Thoracic aorta (tissue), 2 donors: ENCODE results near the gene BRD3OS. TPM values are rescaled to one million over a fixed set of nuclear protein-coding genes. Genes with fewer than 3 reads are reported as not detected.

Experiments used
- ATAC-seq: fragments of 150-250 bp; one replicate; pipeline ENCODE4 v1.8.0; 2017; ENCODE audit warnings: low read depth; ENCODE audit not compliant: insufficient number of reproducible peaks, low FRiP score
- DNase-seq: peaks from one replicate; pipeline ENCODE4 v3.0.0-alpha.2; 2020; ENCODE audit warnings: low spot score
- H3K27ac ChIP-seq, 2 donors: fragments of 200-600 bp; sonication (generic); 1 replicate in 1 of 2; 2 replicates in 1 of 2; pipeline ENCODE4 v1.5.1; 2016; ENCODE audit warnings: mild to moderate bottlenecking in 2 of 2, moderate library complexity in 2 of 2
- H3K27me3 ChIP-seq: fragments of 200-600 bp; sonication (generic); replicated peaks from 2 replicates; pipeline ENCODE4 v1.6.0; 2016; ENCODE audit warnings: mild to moderate bottlenecking; ENCODE audit not compliant: insufficient read depth
- H3K36me3 ChIP-seq: fragments of 200-600 bp; sonication (generic); one replicate; pipeline ENCODE4 v1.5.1; 2016
- H3K4me1 ChIP-seq, 2 donors: fragments of 200-600 bp; sonication (generic); 1 replicate in 1 of 2; 2 replicates in 1 of 2; pipeline versions ENCODE4 v1.5.1 to v1.6.0; 2016; ENCODE audit warnings: low read depth in 2 of 2, mild to moderate bottlenecking in 1 of 2; ENCODE audit not compliant: control insufficient read depth in 1 of 2
- H3K4me3 ChIP-seq: fragments of 200-600 bp; sonication (generic); 2 replicates; pipeline ENCODE4 v1.5.1; 2016; ENCODE audit warnings: mild to moderate bottlenecking
- H3K9me3 ChIP-seq: fragments of 200-600 bp; sonication (generic); 2 replicates; pipeline ENCODE4 v1.5.1; 2016
- CTCF ChIP-seq: fragments of 200-600 bp; sonication (generic); IDR thresholded peaks from one replicate; pipeline ENCODE4 v1.5.1; 2019; ENCODE audit warnings: antibody characterized with exemption
- total RNA-seq, 2 donors: library from RNA; depleted of rRNA; stranded (reverse); fragments of >200 nt; gene quantifications; one replicate each; pipeline versions ENCODE4 v1.1.0 to v1.2.3, GENCODE V29; 2016

BRD3OS gene
- total RNA-seq, 2 donors from 2014 or later: 8.8 to 14.6 TPM

DNA sequence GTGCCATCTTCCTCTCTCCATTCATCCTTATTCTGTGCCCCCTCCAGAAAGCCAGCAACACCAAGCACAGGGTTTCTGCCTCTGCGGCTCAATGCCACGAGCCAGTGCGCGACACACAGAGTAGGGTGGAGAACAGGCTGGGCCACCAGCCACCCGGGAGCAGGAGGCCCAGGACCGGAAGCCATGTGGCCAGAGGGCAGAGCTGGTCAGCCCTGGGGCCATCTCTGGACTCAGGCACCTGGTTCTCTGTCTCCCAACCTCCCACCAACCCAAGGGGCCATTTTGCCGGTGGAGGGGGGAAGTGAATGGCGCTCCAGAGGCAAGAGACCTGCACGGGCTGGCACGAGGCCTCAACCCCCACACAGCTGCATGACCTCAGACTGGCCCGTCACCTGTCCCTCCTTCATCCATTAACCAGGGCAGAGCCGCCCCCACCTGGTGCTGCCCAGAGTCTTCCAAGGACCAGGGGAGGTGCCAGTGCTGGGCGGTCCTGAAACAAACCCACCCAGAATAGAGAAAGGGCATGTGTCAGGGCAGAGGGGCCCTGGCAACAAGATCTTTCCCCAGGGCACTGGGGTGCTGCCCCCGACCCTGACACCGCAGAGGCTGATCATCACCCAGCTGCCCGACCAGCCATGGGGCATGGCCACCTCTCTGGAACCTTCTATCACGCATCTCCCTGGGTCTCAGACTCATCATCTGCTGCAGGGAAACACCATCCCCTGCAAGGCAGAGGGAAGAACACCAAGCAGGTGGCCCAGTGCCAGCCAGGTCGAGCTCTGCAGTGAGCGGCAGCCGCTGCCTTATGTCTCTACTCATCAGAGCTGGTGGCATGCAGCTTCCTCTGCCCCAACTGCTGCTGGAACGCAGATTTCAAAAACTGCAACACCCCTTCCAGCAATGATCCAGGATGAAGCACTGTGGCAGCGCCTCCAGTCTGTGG lies 45.1 kb upstream of the BRD3OS start:
- Histone ChIP-seq H3K27me3 (no peaks in the 10 kb centered on the region), H3K4me1 (peaks cover 7 to 14% of the 10 kb centered on the region in 2 donors), H3K36me3 (no peaks in the 10 kb centered on the region), H3K27ac (no peak overlapping the region), H3K4me3 (no peak overlapping the region), H3K9me3 (no peaks in the 10 kb centered on the region)
- ATAC-seq (no peak), DNase-seq (no peak)
- no peak for TF ChIP-seq CTCF

- H3K27ac ChIP-seq: no peak overlapping the region
- H3K9me3 ChIP-seq: no peaks in the 10 kb centered on the region
- peaks cover 7 to 14% of the 10 kb centered on the region in 2 donors for H3K4me1 ChIP-seq
- ATAC-seq (no peak), DNase-seq (no peak)
- H3K27me3 ChIP-seq: no peaks in the 10 kb centered on the region
- H3K4me3 ChIP-seq: no peak overlapping the region
- no peak for TF ChIP-seq CTCF
- H3K36me3 ChIP-seq: no peaks in the 10 kb centered on the region
Observed at GRCh38 chr9:133980864-133981588, 44.3 kb upstream of the BRD3OS start.

DNA sequence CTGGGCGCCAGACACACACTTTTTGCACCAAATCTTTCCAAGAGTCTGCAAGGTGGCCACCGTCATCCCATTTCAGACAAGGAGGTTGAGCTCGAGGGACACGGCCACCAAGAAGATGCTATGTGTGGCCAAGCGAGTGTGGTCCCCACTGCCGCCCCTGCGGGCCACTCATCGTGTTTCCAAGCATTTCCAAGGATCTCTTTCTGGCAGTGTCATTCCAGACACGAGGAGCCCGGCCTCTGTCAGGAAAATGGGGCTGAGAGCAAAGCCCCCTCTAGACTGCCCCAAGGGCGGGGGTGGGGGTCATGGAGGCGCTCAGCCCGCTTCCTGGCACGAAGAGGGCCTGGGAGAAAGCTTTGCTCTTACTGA lies 43.7 kb upstream of the BRD3OS start:
- TF ChIP-seq CTCF: no peak
- no peak overlapping the region for H3K4me3 ChIP-seq
- H3K4me1 ChIP-seq: peaks cover 7 to 14% of the 10 kb centered on the region in 2 donors
- no peak for DNase-seq
- no peak overlapping the region for H3K27ac ChIP-seq
- ATAC-seq: no peak
- no peaks in the 10 kb centered on the region for H3K9me3 ChIP-seq
- no peaks in the 10 kb centered on the region for H3K27me3 ChIP-seq
- no peaks in the 10 kb centered on the region for H3K36me3 ChIP-seq

GRCh38 chr9:133981958-133982681 lies 43.2 kb upstream of the BRD3OS start:
- Histone ChIP-seq H3K27ac (no peak overlapping the region), H3K36me3 (no peaks in the 10 kb centered on the region), H3K4me1 (peaks cover 7 to 14% of the 10 kb centered on the region in 2 donors), H3K27me3 (no peaks in the 10 kb centered on the region), H3K4me3 (no peak overlapping the region), H3K9me3 (no peaks in the 10 kb centered on the region)
- ATAC-seq: no peak
- no peak for TF ChIP-seq CTCF
- DNase-seq: no peak
